NCI-H2107 treated with DMSO at 0.1 percent for 48 hours (cell line): Measurements from ENCODE around the gene VPS37B.

Source experiments
- DNase-seq: peaks from one replicate; lab custom pipeline; 2025; ENCODE audit not compliant: unreplicated experiment; lab: John Stamatoyannopoulos, UW

The VPS37B gene

GRCh38 chr12:122855071-122855829 lies 40.7 kb downstream of the VPS37B start:
- no peak for DNase-seq

DNA sequence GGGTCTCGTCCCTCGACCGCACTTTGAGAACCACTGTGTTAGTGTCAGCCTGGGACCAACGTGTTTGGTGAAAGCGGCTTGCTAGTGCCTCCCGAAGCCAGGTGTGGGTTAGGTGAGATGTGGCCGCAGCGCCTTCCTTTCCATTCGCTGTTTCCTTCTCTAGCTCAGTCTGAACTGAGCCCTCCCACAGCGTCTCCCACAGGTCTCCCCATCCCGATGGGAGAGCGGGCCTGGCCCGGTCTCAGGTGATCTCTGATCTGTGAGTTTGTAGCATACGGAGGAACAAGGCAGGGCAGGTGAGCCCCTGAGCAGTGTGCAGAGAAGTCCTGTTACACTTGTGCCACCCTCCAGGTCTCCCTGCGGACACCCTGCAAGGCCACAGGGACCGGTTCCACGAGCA lies 41.4 kb downstream of the VPS37B start:
- no peak for DNase-seq

- no peak for DNase-seq
Measured at GRCh38 chr12:122853582-122854245, 42.2 kb downstream of the VPS37B start.

DNA sequence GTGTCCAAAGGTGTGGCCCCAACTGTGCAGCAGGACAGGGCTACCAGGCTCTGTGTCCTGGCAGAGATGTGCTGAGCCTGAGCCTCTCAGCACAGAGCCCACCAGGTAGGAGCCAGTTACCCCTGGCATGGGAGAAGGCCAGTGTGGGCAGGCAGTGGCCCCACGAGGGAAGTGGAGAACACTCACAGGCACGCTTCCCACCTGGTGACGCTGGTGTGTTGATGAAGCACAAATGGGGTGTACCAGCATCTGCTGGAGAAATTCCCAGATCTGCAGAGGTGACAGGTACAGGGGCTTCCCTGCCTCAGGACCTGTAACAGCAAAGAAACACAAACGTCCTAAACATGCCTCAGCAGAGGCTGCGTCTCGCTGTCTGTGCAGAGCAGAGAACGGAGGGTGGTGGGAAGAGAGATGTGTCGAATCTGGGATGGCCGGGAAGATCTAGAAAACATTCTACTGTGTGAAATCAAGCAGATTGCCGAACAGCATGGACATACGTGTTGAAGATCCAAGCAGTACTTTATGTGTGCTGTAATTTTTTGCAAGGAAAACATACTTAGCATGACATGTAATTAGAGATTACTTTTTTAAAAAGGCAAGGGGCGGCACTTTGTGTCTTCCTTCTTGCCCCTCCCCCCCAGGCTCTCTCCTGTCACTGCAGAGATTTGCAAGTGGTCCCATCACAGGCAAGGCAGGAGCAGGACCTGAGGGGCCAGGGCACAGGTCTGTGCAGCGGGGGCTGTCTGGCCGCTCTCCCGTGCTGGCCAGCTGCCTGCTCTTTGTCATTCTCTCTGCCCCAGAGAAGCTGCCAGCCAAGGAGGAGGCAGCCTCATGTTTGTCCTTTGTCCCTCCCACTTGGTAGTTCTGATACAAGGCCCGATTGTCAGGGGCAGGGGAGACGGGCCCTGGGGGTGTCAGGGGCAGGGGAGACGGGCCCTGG lies 43.3 kb downstream of the VPS37B start:
- no peak for DNase-seq

- no peak for DNase-seq
Measured at GRCh38 chr12:122851820-122852219, 44.1 kb downstream of the VPS37B start.

DNA sequence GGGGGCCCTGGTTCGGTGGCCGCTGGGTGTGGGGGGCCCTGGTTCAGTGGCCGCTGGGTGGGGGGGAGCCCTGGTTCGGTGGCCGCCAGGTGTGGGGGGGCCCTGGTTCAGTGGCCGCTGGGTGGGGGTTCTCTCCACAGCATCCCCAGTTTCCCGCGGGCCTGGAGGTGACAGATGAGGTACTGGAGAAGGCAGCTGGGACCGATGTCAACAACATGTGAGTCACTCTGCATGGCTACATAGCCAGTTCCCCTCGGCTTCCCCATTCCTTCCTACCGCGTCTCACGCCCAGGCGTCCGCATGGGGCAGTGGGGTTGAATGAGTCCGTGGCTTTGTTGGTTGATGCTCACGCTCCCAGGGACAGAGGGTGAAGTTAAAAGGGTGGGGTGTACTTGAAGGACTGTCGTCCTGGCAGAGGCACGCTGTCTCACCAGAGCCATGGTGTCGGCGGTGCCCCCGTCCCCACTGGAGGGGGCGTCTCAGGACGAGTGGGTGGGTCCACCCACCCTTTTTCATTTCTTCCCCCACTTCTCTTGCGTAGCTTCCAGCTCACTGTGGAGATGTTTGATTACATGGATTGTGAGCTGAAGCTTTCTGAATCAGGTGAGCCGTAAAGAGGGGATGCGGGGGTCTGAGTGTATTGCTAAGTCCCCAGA lies 45.1 kb downstream of the VPS37B start:
- no peak for DNase-seq

- DNase-seq: no peak
Measured at GRCh38 chr12:122850048-122850445, 45.9 kb downstream of the VPS37B start.

- DNase-seq: no peak
Measured at GRCh38 chr12:122849352-122850047, 46.4 kb downstream of the VPS37B start.

DNA sequence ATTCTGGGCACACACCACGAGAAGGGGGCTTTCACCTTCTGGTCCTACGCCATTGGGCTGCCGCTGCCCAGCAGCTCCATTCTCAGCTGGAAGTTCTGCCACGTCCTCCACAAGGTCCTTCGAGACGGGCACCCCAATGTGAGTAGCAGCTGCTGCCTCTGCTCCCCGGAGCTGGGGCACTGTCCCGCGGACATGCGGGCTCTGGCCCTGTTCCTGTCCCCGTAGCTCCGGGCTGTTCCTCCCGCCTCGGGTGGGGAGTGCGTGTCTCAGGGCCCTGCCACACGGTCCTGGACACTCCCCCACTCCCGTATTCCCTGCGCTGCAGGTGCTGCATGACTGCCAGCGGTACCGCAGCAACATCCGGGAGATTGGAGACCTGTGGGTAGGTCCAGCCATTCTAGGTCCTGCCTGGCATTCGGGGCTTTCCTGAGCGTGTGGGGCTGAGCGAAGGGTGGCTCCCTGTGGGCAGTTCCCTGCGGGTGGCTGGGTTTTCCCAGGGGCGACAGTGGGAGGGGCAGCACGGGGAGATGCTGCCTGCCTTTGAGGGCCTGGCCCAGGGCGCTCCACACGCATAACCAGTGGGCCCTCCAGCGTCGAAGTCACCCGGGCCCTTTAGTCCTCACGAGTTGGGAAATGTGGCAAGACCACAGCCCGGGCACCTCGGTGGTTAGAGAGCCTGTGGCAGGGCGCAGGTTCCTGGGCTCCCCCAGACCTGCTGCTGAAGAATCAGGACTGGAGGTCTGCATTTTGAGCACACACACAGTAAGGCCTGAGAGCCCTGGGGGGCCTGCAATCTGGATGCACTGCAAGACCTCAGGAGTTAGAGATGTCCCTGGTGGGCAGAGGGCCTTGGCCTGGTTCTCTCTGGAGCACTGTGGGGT lies 47.2 kb downstream of the VPS37B start:
- no peak for DNase-seq

DNA sequence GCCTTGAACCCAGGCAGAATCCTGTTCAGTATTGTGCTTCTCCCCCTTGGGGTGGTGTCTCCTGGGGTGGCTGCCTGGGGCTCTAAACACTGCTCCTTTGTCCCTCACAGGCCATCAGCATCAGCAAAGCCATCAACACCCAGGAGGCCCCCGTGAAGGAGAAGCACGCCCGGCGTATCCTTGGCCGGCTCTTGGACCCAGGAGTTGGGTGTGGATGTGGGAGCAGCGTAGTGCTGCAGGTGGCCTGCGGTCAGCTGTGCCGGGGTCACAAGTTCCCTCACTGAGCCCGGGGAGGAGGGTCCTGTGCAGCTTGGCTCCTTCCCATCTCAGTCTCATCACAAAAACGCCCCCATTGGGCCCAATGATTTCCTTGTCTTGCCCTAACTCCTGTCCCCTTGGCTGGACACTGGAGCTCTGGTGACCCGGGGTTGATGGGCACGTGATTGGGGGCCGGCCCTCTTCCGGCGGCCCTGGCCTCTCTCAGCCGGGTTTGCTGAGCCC lies 48.0 kb downstream of the VPS37B start:
- no peak for DNase-seq

DNA sequence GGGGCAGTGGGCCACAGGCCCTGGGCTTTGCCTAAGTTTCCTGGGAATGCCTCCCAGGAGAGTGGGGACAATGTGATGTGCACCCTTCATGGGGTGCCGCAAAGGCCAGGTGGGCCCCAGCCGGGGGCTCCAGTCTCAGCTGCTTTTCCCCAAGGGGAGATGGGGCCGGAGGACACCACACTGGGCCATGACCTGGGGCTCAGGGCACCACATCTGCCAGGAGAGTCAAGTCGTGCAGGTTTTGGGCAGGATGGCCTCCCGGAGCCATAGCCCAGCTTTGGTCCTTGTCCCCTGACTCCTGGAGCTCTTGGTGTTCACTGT lies 48.4 kb downstream of the VPS37B start:
- no peak for DNase-seq

GRCh38 chr12:122846622-122847515 lies 49.1 kb downstream of the VPS37B start:
- no peak for DNase-seq

GRCh38 chr12:122845865-122846621 lies 49.9 kb downstream of the VPS37B start:
- DNase-seq: peak; percentile 78

DNA sequence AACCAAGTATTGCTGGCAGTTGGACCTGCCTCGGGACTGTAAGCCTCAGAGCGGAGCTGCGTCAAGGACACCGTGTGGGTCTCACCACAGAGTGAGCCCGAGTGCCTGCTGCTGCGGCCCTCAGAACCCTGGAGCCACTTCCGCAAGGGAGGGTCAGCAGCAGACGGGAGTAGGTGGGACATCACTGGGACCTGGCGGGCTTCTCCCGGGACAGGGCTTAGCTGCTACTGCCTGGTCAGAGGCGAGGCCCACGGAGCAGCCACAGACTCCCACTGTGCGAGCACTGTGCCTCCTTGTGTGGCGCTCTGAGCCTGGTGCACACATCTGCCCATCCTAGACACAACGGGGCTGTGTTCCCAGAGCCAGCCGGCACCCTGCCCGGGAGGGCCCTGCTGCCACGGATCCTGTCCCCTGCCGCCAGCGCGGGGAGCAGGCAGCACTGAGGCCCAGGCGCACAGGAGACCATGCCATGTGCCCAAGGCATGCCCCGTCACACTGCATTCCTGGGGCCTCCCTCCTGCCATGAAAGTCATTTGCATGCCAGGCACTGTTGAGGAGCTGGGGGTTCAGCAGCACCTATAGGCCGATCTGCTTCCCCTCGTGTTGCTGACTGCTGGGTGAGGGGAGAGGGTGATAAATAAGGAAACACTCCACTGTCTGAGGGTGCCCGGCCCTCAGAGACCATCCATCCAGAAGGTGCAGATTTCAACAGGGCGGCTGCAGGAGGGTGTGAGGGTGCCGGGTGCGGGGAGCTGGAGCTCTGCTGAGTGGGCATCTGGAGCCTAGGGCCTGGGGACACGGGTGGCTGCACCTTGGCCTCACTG lies 50.7 kb downstream of the VPS37B start:
- DNase-seq: no peak

DNA sequence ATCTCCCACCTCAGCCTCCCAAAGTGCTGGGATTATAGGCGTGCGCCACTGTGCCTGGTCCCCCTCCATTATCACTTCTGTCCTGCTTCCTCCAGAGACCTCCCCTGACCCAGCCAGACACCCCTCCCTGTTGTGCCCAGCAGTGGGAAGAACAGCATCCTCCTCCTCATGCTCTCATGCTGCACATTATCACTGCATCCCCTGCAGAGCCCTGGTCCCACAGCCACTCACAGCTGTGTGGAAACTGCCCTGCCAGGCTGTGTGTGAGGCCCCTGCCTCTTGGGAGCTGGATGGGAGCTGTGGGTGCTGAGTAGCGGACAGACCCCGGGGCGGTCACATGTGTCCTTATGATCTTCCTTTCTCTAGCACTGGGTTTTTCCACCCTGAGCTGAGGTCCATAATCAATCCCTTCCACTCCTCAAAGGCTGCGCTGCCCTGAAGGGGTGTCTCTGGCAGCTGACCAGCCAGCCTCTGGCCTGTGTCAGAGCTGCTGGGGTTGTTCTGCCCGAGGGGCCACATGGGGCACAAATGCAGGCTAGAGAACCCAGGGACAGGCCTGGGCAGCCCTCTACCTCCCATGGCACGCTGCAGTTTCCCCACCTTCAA lies 51.5 kb downstream of the VPS37B start:
- DNase-seq: no peak

- DNase-seq: no peak
Measured at GRCh38 chr12:122843455-122843854, 52.5 kb downstream of the VPS37B start.
